ENCODE data around the gene CMTM6.

DNA sequence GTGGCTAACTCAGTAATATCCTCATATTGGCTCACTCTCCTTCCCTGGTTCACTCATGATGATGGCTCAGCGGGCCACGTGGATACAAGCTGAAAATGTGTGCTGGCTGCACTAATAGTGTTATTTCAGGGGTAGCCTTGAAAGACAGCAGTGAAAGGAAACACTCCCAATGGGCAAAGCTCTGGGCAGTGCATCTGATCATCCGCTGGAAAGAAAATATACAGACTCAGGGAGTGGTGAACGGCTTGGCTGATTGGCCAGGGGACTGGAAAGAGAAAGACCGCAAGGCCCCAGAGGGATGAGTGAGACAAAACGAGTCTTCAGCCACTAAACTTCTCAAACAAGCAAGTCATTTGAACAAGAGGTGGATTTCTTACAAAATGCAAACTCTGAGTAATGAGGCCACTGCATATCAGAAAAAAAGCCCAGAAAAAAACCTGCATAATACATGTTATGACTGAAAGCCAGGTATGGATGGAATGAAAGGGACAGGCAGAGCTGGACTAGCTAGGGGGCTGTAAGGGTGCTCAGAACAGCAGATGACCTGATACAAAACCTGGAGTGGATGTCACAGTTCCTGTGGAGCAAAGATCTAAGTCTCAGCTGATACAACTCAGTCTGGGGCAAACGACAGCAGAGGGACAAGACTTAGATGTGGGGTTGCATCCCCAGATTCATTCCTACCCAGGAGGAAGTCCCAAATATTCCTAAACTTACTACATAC, 33.3 kb downstream of the CMTM6 start:
- no peak for TF ChIP-seq CTCF (IDR thresholded peaks at IDR 0.05; ENCODE audit: borderline replicate concordance, extremely low read depth, low read length, poor library complexity, severe bottlenecking)
- no peak for TF ChIP-seq EZH2 (IDR thresholded peaks at IDR 0.05; ENCODE audit: borderline replicate concordance, low read depth, low read length, severe bottlenecking)
